MM.1S (cell line): ENCODE data around the gene GTPBP3.

Source experiments
- EZH2 ChIP-seq: fragments of 300-600 bp; sonication (generic); optimal IDR thresholded peaks from 2 replicates; pipeline ENCODE3; 2017; ENCODE audit warnings: low read depth, mild to moderate bottlenecking, antibody characterized with exemption, low read length, mixed read lengths
- EZH2phosphoT487 ChIP-seq: fragments of 300-600 bp; sonication (generic); IDR thresholded peaks from 2 replicates; pipeline ENCODE4 v1.6.1; 2018; ENCODE audit warnings: antibody characterized with exemption, low read length
- TF ChIP-seq, protein P1 (sequence below): fragments of 300-600 bp; sonication (generic); IDR thresholded peaks from 2 replicates; pipeline ENCODE4 v1.5.1; 2016; ENCODE audit warnings: antibody characterized with exemption, low read length, mixed read lengths

- TF ChIP-seq EZH2 (no peak), EZH2phosphoT487 (no peak)
- TF ChIP-seq, protein P1, sequence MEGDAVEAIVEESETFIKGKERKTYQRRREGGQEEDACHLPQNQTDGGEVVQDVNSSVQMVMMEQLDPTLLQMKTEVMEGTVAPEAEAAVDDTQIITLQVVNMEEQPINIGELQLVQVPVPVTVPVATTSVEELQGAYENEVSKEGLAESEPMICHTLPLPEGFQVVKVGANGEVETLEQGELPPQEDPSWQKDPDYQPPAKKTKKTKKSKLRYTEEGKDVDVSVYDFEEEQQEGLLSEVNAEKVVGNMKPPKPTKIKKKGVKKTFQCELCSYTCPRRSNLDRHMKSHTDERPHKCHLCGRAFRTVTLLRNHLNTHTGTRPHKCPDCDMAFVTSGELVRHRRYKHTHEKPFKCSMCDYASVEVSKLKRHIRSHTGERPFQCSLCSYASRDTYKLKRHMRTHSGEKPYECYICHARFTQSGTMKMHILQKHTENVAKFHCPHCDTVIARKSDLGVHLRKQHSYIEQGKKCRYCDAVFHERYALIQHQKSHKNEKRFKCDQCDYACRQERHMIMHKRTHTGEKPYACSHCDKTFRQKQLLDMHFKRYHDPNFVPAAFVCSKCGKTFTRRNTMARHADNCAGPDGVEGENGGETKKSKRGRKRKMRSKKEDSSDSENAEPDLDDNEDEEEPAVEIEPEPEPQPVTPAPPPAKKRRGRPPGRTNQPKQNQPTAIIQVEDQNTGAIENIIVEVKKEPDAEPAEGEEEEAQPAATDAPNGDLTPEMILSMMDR = no peak
These were observed 20.4 kb downstream of the GTPBP3 start for GRCh38 chr19:17357724-17358123.
